Upper lobe of left lung (tissue), 6 donors: ENCODE data around the gene TOGARAM2. TPM values are rescaled to one million over a fixed set of nuclear protein-coding genes. Genes with fewer than 3 reads are reported as not detected.

ENCODE experiments used
- ATAC-seq, 2 donors: fragments of 200-7000 bp; cut with Tn5 transposase; one replicate each; pipeline ENCODE4 v1.9.1; 2022; ENCODE audit warnings: mild to moderate bottlenecking in 2 of 2, moderate library complexity in 2 of 2; ENCODE audit not compliant: low FRiP score in 2 of 2
- DNase-seq, 2 donors: peaks; one replicate each; pipeline ENCODE4 v3.0.0-alpha.2; 2019 to 2020
- H3K27ac ChIP-seq, 4 donors: fragments of 200-600 bp; sonication (generic); one replicate each; pipeline ENCODE4 v1.5.1; 2016 to 2019
- H3K27me3 ChIP-seq, 4 donors: fragments of 200-600 bp; sonication (generic); one replicate each; pipeline ENCODE4 v1.5.1; 2017 to 2019
- H3K36me3 ChIP-seq, 4 donors: fragments of 200-600 bp; sonication (generic); one replicate each; pipeline ENCODE4 v1.5.1; 2016 to 2019
- H3K4me1 ChIP-seq, 4 donors: fragments of 200-600 bp; sonication (generic); one replicate each; pipeline ENCODE4 v1.5.1; 2018 to 2019
- H3K4me3 ChIP-seq, 4 donors: fragments of 200-600 bp; sonication (generic); one replicate each; pipeline ENCODE4 v1.5.1; 2017 to 2019; ENCODE audit warnings: mild to moderate bottlenecking in 2 of 4, moderate library complexity in 1 of 4
- H3K9me3 ChIP-seq, 4 donors: fragments of 200-600 bp; sonication (generic); one replicate each; pipeline ENCODE4 v1.5.1; 2018 to 2019
- CTCF ChIP-seq, 6 experiments: fragments of 450-650 bp in 4 of 6; fragments of 200-600 bp in 2 of 6; sonication (generic) in 2 of 6; IDR thresholded peaks; one replicate each; pipeline ENCODE4 v1.5.1; 2016 to 2019; ENCODE audit warnings: antibody characterized with exemption in 6 of 6
- EP300 ChIP-seq, 4 donors: sonication (generic); formaldehyde crosslinking; IDR thresholded peaks; one replicate each; pipeline ENCODE4 v1.5.1; 2017; ENCODE audit warnings: antibody characterized with exemption in 4 of 4, control low read depth in 2 of 4
- POLR2A ChIP-seq, 4 donors: fragments of 450-650 bp; IDR thresholded peaks; one replicate each; pipeline ENCODE4 v1.5.1; 2016 to 2017; ENCODE audit warnings: antibody characterized with exemption in 4 of 4, mild to moderate bottlenecking in 2 of 4
- POLR2AphosphoS5 ChIP-seq, 2 donors: sonication (generic); formaldehyde crosslinking; IDR thresholded peaks; one replicate each; pipeline ENCODE4 v1.5.1; 2017; ENCODE audit warnings: antibody characterized with exemption in 2 of 2
- WGBS, 2 donors: methylation state at CpG; one replicate each; pipeline ENCODE4 v1.1.5; 2017 to 2018; 5-methylcytosine and 5-hydroxymethylcytosine counted together
- total RNA-seq, 6 donors: library from RNA; depleted of rRNA in 4 of 6; stranded (reverse); fragments of >200 nt in 4 of 6; gene quantifications; one replicate each; pipeline versions ENCODE4 v1.1.0 to v1.2.1, GENCODE V29; 2016 to 2021
- donor health status: DM: no; HTN: no; CAD: no; lungs with moderate emphysema.
- donor health status: DM: no; HTN: yes; CAD: no; lungs with severe emphysema.

TOGARAM2 gene
- total RNA-seq, 6 donors from 2014 or later = 0.37 to 24.5 (median 10.9) TPM

DNA sequence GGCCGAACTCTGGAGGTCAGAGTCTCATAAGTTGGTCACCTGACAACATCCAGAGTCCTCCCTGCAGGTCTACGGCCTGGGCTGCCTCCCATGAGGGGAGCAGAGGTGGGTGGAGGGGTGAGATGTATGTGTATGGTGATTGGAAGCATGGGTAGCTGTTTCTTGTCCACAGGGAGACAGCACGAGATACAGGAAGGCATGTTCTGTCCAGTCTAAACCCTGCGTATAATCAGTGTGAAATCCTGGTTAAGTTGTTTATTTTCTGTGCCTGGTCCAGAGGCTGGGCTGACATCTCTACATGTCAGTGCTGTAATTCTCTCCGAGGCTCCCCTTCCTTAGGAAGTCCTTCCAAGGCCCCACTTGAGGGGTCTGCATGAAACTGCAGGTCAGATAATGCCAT lies 8.9 kb downstream of the TOGARAM2 start:
- Histone ChIP-seq H3K9me3 (no peaks in the 10 kb centered on the region), H3K4me3 (no peak overlapping the region), H3K4me1 (peaks cover 0 to 6% (median 0%) of the 10 kb centered on the region in 4 donors), H3K27ac (no peak overlapping the region), H3K27me3 (no peaks in the 10 kb centered on the region), H3K36me3 (no peaks in the 10 kb centered on the region)
- no peak for ATAC-seq
- TF ChIP-seq CTCF (IDR thresholded peaks at IDR 0.05) = no peak
- WGBS, 2 donors = 70 to 72% methylated on average over 5 of the region's 5 CpGs
- DNase-seq = no peak

DNA sequence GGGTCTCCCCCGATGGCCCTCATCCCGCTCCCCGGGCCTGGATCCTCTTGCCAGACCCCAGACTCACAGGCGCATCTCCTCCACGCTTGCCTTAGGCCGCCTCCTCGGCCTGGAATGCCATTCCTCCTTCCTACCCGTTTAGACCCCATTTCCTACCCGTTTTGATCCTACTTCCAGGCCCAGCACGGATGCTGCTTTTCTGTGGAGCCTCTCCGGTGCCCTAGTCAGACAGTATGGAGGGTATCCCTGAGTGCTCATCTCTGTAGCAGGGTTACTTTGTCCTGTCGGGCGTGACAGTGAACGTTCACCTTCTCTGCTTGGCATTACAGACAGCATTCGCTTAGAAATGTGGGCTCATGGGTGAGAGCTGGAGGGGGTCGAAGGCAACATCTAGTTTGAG lies 9.3 kb downstream of the TOGARAM2 start:
- ATAC-seq (no peak), DNase-seq (no peak)
- WGBS, 2 donors = 82 to 84% methylated on average over 16 of the region's 16 CpGs
- no peaks in the 10 kb centered on the region for H3K9me3 ChIP-seq
- TF ChIP-seq EP300 (IDR thresholded peaks at IDR 0.05) (no peak), CTCF (IDR thresholded peaks at IDR 0.05) (no peak), POLR2AphosphoS5 (IDR thresholded peaks at IDR 0.05) (no peak), POLR2A (IDR thresholded peaks at IDR 0.05) (no peak)
- H3K4me1 ChIP-seq = peaks cover 0 to 6% (median 0%) of the 10 kb centered on the region in 4 donors
- H3K27me3 ChIP-seq = no peaks in the 10 kb centered on the region
- no peak overlapping the region for H3K4me3 ChIP-seq
- H3K27ac ChIP-seq = no peak overlapping the region
- no peaks in the 10 kb centered on the region for H3K36me3 ChIP-seq

DNA sequence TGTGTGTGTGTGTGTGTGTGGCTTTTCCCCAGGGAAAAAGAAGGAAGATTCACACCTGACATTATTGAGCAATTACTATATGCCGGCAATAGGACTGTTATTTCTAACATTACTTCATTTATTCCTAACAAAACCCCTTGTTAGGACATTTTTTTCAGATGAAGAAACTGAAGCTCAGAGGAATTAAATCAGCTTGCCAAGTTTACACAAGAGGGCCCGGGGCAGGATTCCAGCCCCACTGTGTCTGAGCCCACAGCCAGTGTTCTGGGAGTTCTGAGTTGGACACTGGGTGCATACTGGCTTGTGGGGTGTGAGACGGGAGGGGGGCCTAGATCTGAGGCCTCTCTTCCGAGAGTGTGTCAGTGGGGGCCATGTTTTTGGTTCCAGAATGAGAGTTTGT lies 9.9 kb downstream of the TOGARAM2 start:
- TF ChIP-seq CTCF (IDR thresholded peaks at IDR 0.05) (no peak), POLR2A (IDR thresholded peaks at IDR 0.05) (no peak), POLR2AphosphoS5 (IDR thresholded peaks at IDR 0.05) (no peak), EP300 (IDR thresholded peaks at IDR 0.05) (no peak)
- no peak for DNase-seq
- peak in 1 of 2 donors; percentile 16 for ATAC-seq
- Histone ChIP-seq H3K9me3 (no peaks in the 10 kb centered on the region), H3K4me1 (peaks cover 0 to 6% (median 0%) of the 10 kb centered on the region in 4 donors), H3K27me3 (no peaks in the 10 kb centered on the region), H3K36me3 (no peaks in the 10 kb centered on the region), H3K4me3 (no peak overlapping the region), H3K27ac (peak overlapping the region in 1 of 4 donors; percentile 7)
- 49 to 75% methylated on average over 4 of the region's 4 CpGs for WGBS, 2 donors

DNA sequence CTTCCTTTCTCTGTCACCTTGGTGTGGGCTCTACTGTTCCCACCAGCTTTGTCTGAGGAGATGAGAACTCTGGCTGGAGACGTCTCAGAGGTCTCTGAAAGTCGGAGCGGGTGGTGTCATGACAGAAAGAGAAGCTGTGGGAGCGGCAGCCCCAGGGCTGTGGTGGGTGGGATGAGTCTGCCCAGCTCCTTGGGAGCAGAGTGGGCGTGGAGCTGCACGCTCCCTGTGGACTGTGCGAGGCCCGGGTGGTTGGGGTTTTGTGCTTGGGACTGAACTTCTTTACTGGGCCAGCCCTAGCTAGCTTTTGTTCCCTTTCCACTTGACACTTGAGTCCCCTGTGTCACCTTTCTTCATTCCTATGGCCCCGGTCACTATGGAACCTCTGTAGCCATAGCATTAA lies 10.4 kb downstream of the TOGARAM2 start:
- Histone ChIP-seq H3K27ac (peak overlapping the region in 1 of 4 donors; percentile 7), H3K36me3 (no peaks in the 10 kb centered on the region), H3K27me3 (no peaks in the 10 kb centered on the region), H3K4me3 (no peak overlapping the region), H3K4me1 (peaks cover 0 to 6% (median 0%) of the 10 kb centered on the region in 4 donors), H3K9me3 (no peaks in the 10 kb centered on the region)
- WGBS, 2 donors = 75 to 85% methylated on average over 9 of the region's 9 CpGs
- no peak for TF ChIP-seq CTCF (IDR thresholded peaks at IDR 0.05)
- TF ChIP-seq POLR2AphosphoS5 (IDR thresholded peaks at IDR 0.05) = no peak
- no peak for TF ChIP-seq POLR2A (IDR thresholded peaks at IDR 0.05)
- no peak for TF ChIP-seq EP300 (IDR thresholded peaks at IDR 0.05)
- ATAC-seq (no peak), DNase-seq (no peak)

GRCh38 chr2:28993206-28993960 lies 12.3 kb downstream of the TOGARAM2 start:
- Histone ChIP-seq H3K27me3 (no peaks in the 10 kb centered on the region), H3K36me3 (no peaks in the 10 kb centered on the region), H3K4me1 (peaks cover 0 to 6% (median 0%) of the 10 kb centered on the region in 4 donors), H3K9me3 (no peaks in the 10 kb centered on the region), H3K27ac (no peak overlapping the region), H3K4me3 (no peak overlapping the region)
- peak in 1 of 2 donors; percentile 63 for ATAC-seq
- peak in 1 of 2 donors; percentile 68 for DNase-seq
- TF ChIP-seq POLR2AphosphoS5 (IDR thresholded peaks at IDR 0.05) (no peak), CTCF (IDR thresholded peaks at IDR 0.05) (no peak), EP300 (IDR thresholded peaks at IDR 0.05) (no peak), POLR2A (IDR thresholded peaks at IDR 0.05) (no peak)
- 60 to 67% methylated on average over 5 to 6 of the region's 6 CpGs for WGBS, 2 donors
